ENCODE measurements around the gene NUP35. TPM values are rescaled to one million over a fixed set of nuclear protein-coding genes. Genes with fewer than 3 reads are reported as not detected.

The NUP35 gene
- total RNA-seq, 2 experiments from 2014 or later, result 36.5 to 37.3 TPM

DNA sequence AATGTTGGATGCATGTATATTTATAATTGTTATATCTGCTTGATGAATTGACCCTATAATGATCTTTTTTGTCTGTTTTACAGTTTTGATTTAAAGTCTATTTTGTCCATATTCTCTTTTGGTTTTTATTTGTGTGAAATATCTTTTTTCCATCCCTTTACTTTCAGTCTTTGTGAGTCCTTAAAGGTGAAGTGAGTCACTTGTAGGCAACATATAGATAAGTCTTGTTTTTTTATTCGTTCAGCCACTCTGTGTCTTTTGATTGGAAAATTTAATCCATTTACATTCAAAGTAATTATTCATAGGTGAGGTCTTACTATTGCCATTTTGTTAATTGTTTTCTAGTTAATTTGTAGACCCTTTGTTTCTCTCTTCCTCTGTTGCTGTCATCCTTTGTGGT lies 62.5 kb downstream of the NUP35 start:
- Histone ChIP-seq H4K20me1 (ENCODE audit: insufficient read depth, low read length) (no peaks in the 10 kb centered on the region), H3K36me3 (ENCODE audit: insufficient read depth, low read length) (peaks cover 100% of the 10 kb centered on the region)
- BruUV-seq (replicated peaks), result no TSS peak

DNA sequence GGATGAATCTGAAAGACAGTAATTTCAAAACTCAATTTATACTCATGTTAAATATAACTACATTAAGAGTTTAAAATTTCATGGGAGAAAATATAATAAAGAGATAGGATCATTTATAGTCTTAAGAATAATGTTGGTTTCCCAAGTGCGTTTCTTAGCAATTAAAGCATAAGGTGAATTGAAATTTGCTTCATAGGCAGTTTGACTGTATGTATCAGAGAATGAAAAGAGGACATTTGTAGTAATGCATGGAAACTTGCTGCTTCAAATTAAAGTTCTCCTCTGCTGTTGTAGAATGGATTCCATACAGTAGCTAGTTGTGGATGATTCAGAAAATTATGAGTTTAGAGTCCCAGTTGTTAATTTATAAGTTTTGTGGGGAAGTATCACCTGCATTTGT lies 68.1 kb downstream of the NUP35 start:
- no peak overlapping the region for H3K4me3 ChIP-seq (ENCODE audit: low read depth, low read length, poor library complexity, severe bottlenecking)
- BruUV-seq (replicated peaks), result no TSS peak
- no peaks in the 10 kb centered on the region for H3K4me1 ChIP-seq (ENCODE audit: insufficient read depth, low read length, poor library complexity, severe bottlenecking)
- H3K36me3 ChIP-seq (ENCODE audit: insufficient read depth, low read length), result peaks cover 82% of the 10 kb centered on the region
- H4K20me1 ChIP-seq (ENCODE audit: insufficient read depth, low read length), result no peaks in the 10 kb centered on the region
- no peak overlapping the region for H2AFZ ChIP-seq (ENCODE audit: low read length)
- no peak for DNase-seq (ENCODE audit: low spot score)
- POLR2A ChIA-PET, result no interaction called here
- CTCF ChIA-PET (ENCODE audit: unreplicated experiment), result no interaction called here
- H3K27ac ChIP-seq (ENCODE audit: low read depth, low read length, poor library complexity, severe bottlenecking), result no peak overlapping the region
- H3K9me3 ChIP-seq (ENCODE audit: low read length), result no peaks in the 10 kb centered on the region
- H3K9me2 ChIP-seq (ENCODE audit: insufficient read depth, low read length), result no peaks in the 10 kb centered on the region
- TF ChIP-seq, protein P1, sequence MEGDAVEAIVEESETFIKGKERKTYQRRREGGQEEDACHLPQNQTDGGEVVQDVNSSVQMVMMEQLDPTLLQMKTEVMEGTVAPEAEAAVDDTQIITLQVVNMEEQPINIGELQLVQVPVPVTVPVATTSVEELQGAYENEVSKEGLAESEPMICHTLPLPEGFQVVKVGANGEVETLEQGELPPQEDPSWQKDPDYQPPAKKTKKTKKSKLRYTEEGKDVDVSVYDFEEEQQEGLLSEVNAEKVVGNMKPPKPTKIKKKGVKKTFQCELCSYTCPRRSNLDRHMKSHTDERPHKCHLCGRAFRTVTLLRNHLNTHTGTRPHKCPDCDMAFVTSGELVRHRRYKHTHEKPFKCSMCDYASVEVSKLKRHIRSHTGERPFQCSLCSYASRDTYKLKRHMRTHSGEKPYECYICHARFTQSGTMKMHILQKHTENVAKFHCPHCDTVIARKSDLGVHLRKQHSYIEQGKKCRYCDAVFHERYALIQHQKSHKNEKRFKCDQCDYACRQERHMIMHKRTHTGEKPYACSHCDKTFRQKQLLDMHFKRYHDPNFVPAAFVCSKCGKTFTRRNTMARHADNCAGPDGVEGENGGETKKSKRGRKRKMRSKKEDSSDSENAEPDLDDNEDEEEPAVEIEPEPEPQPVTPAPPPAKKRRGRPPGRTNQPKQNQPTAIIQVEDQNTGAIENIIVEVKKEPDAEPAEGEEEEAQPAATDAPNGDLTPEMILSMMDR (conservative IDR thresholded peaks at IDR 0.05; ENCODE audit: low read length), result no peak
- no peak for TF ChIP-seq EZH2phosphoT487 (IDR thresholded peaks at IDR 0.05; ENCODE audit: borderline replicate concordance, low read depth, low read length)
- no peaks in the 10 kb centered on the region; the same call in 1 of the 2 replicates for H3K79me2 ChIP-seq (ENCODE audit: insufficient read depth, low read depth, low read length)
- no peak overlapping the region for H3K4me2 ChIP-seq (ENCODE audit: low read length)
- intact Hi-C loops (cut with micrococcal nuclease; ENCODE audit: unreplicated experiment), result no loop called here

More for the DNA sequence above, 62.5 kb downstream of the NUP35 start:
- H3K79me2 ChIP-seq (ENCODE audit: insufficient read depth, low read depth, low read length), result peaks cover 45% of the 10 kb centered on the region
- H3K4me1 ChIP-seq (ENCODE audit: insufficient read depth, low read length, poor library complexity, severe bottlenecking), result no peaks in the 10 kb centered on the region
- ChIA-PET POLR2A (interaction anchor here (0.5 to 0.6 kb wide), 2 partner anchors 12 to 79 kb away, joined by 3 read pairs; no protein-coding TSS in a partner anchor), CTCF (ENCODE audit: unreplicated experiment) (no interaction called here)
- TF ChIP-seq EZH2phosphoT487 (IDR thresholded peaks at IDR 0.05; ENCODE audit: borderline replicate concordance, low read depth, low read length), result no peak
- TF ChIP-seq, protein P1 (conservative IDR thresholded peaks at IDR 0.05; ENCODE audit: low read length), result no peak
- intact Hi-C loops (cut with micrococcal nuclease; ENCODE audit: unreplicated experiment), result no loop called here
- H3K9me2 ChIP-seq (ENCODE audit: insufficient read depth, low read length), result no peaks in the 10 kb centered on the region
- no peak overlapping the region for H3K4me2 ChIP-seq (ENCODE audit: low read length)
- H3K27ac ChIP-seq (ENCODE audit: low read depth, low read length, poor library complexity, severe bottlenecking), result no peak overlapping the region
- no peak overlapping the region for H2AFZ ChIP-seq (ENCODE audit: low read length)
- H3K9me3 ChIP-seq (ENCODE audit: low read length), result peaks cover 11% of the 10 kb centered on the region
- no peak overlapping the region for H3K4me3 ChIP-seq (ENCODE audit: low read depth, low read length, poor library complexity, severe bottlenecking)
- DNase-seq (ENCODE audit: low spot score), result no peak

DNA sequence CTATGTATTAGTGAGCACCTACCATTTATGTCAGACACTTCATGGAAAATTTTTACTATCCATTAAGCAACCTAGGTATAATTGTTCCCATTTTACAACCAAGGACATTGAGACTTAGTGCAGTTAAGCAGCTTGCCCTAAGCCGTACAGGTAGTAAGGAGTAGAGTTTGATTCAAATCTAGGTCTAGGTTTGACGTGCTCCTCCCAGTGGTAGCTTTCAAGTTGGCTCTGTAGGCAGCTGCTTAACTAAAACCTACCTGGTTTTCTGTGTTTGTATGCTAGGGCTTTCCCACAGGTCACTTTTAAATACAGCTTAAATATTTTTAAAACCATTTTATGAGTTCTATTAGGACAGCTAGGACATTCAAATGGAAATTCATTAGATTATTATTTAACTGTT lies 69.7 kb downstream of the NUP35 start:
- H4K20me1 ChIP-seq (ENCODE audit: insufficient read depth, low read length), result no peaks in the 10 kb centered on the region
- DNase-seq (ENCODE audit: low spot score), result no peak
- ChIA-PET CTCF (ENCODE audit: unreplicated experiment) (no interaction called here), POLR2A (interaction anchor here (0.7 to 2.1 kb wide), 7 partner anchors 9 to 152 kb away, joined by 3 to 5 read pairs (median 3); no protein-coding TSS in a partner anchor)
- H3K4me1 ChIP-seq (ENCODE audit: insufficient read depth, low read length, poor library complexity, severe bottlenecking), result no peaks in the 10 kb centered on the region
- no peak overlapping the region for H2AFZ ChIP-seq (ENCODE audit: low read length)
- H3K4me2 ChIP-seq (ENCODE audit: low read length), result no peak overlapping the region
- H3K9me3 ChIP-seq (ENCODE audit: low read length), result no peaks in the 10 kb centered on the region
- no peak overlapping the region for H3K4me3 ChIP-seq (ENCODE audit: low read depth, low read length, poor library complexity, severe bottlenecking)
- BruUV-seq (replicated peaks), result no TSS peak
- intact Hi-C loops (cut with micrococcal nuclease; ENCODE audit: unreplicated experiment), result no loop called here
- peaks cover 80% of the 10 kb centered on the region for H3K36me3 ChIP-seq (ENCODE audit: insufficient read depth, low read length)
- H3K9me2 ChIP-seq (ENCODE audit: insufficient read depth, low read length), result no peaks in the 10 kb centered on the region
- no peaks in the 10 kb centered on the region; the same call in 1 of the 2 replicates for H3K79me2 ChIP-seq (ENCODE audit: insufficient read depth, low read depth, low read length)
- TF ChIP-seq, protein P1 (conservative IDR thresholded peaks at IDR 0.05; ENCODE audit: low read length), result no peak
- TF ChIP-seq EZH2phosphoT487 (IDR thresholded peaks at IDR 0.05; ENCODE audit: borderline replicate concordance, low read depth, low read length), result no peak
- no peak overlapping the region for H3K27ac ChIP-seq (ENCODE audit: low read depth, low read length, poor library complexity, severe bottlenecking)
